ENCODE measurements around the gene GRIA2.
"Not testable (repeated sequence)": the region's sequence is repeated elsewhere in the genome, so short reads cannot be mapped to it uniquely, and the experiment has no call there.

The GRIA2 gene

DNA sequence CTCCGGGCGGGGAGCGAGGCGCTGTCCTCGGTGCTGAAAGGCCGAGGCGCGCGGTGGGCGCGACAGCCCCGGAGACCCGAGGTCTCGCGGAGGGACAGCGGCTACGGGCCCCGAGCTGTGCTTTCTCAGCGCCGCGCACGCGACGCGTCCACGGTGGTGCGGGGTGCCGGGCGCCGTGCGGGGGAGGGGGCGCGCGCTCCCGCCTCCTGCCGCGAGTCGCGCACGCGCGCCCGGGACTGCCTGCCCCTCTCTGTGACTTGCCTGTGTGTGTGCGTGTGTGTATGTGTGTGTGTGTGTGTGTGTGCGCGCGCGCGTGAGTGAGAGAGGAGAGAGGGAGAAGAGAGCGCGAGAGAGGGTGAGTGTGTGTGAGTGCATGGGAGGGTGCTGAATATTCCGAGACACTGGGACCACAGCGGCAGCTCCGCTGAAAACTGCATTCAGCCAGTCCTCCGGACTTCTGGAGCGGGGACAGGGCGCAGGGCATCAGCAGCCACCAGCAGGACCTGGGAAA, at the start of gene GRIA2 (continued):
- TF ChIP-seq, protein P1, sequence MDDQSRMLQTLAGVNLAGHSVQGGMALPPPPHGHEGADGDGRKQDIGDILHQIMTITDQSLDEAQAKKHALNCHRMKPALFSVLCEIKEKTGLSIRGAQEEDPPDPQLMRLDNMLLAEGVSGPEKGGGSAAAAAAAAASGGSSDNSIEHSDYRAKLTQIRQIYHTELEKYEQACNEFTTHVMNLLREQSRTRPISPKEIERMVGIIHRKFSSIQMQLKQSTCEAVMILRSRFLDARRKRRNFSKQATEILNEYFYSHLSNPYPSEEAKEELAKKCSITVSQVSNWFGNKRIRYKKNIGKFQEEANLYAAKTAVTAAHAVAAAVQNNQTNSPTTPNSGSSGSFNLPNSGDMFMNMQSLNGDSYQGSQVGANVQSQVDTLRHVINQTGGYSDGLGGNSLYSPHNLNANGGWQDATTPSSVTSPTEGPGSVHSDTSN (CRISPR knock-in tag; IDR thresholded peaks at IDR 0.05) = peak; percentile 68; the same call in 1 of the 2 replicates
- TF ChIP-seq ZNF292 (tag by site-specific recombination; IDR thresholded peaks at IDR 0.05; ENCODE audit: borderline replicate concordance, low read depth) (no peak), MZF1 (tag by site-specific recombination; IDR thresholded peaks at IDR 0.05; ENCODE audit: borderline replicate concordance) (no peak), ZNF112 (tag by site-specific recombination; IDR thresholded peaks at IDR 0.05) (no peak)
- TF ChIP-seq, protein P2, sequence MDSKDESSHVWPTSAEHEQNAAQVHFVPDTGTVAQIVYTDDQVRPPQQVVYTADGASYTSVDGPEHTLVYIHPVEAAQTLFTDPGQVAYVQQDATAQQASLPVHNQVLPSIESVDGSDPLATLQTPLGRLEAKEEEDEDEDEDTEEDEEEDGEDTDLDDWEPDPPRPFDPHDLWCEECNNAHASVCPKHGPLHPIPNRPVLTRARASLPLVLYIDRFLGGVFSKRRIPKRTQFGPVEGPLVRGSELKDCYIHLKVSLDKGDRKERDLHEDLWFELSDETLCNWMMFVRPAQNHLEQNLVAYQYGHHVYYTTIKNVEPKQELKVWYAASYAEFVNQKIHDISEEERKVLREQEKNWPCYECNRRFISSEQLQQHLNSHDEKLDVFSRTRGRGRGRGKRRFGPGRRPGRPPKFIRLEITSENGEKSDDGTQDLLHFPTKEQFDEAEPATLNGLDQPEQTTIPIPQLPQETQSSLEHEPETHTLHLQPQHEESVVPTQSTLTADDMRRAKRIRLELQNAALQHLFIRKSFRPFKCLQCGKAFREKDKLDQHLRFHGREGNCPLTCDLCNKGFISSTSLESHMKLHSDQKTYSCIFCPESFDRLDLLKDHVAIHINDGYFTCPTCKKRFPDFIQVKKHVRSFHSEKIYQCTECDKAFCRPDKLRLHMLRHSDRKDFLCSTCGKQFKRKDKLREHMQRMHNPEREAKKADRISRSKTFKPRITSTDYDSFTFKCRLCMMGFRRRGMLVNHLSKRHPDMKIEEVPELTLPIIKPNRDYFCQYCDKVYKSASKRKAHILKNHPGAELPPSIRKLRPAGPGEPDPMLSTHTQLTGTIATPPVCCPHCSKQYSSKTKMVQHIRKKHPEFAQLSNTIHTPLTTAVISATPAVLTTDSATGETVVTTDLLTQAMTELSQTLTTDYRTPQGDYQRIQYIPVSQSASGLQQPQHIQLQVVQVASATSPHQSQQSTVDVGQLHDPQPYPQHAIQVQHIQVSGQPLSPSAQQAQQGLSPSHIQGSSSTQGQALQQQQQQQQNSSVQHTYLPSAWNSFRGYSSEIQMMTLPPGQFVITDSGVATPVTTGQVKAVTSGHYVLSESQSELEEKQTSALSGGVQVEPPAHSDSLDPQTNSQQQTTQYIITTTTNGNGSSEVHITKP (tag by site-specific recombination; IDR thresholded peaks at IDR 0.05) = no peak

DNA sequence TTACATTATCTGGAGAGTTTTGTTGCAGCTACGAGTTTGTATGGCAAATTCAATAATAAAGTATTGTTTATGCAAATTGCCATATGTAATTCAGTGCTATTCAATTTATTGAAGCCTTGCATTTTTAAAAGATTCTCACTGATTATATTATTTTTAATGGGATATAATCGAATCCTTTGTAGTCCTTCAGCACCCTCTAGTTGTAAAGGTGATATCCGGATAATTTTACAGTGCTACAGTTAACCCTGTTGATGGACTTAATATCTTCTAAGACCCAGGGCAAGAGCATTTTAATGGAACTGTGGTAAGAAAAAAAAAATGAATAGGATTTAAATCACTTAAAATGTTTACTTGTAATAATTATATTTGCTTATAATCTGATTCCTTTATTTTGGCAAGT, 48.5 kb upstream of the GRIA2 start:
- Histone ChIP-seq H3K9me3 (ENCODE audit: control insufficient read depth, insufficient read depth, low read depth, low read length) (no peaks in the 10 kb centered on the region), H3K4me1 (ENCODE audit: control insufficient read depth, insufficient read depth, low read length) (no peaks in the 10 kb centered on the region), H3K27ac (ENCODE audit: extremely low read depth, low read depth, low read length) (no peak overlapping the region), H3K36me3 (ENCODE audit: control insufficient read depth in 2 of 2, insufficient read depth in 1 of 2, low read length in 2 of 2) (no peaks in the 10 kb centered on the region), H3K4me3 (ENCODE audit: low read depth, low read length) (no peak overlapping the region)
- CTCF ChIA-PET = interaction anchor here (0.5 to 1.3 kb wide), 2 partner anchors 613 to 1081 kb away, joined by 3 read pairs; no protein-coding TSS in a partner anchor
- TF ChIP-seq BCL11A (tag by site-specific recombination; IDR thresholded peaks at IDR 0.05; ENCODE audit: low read depth) (no peak), ZNF654 (tag by site-specific recombination; IDR thresholded peaks at IDR 0.05; ENCODE audit: low read depth) (0 out of 2 replicates have a peak, but pooled peaks have one; percentile 15)
- POLR2A ChIA-PET = no interaction called here

DNA sequence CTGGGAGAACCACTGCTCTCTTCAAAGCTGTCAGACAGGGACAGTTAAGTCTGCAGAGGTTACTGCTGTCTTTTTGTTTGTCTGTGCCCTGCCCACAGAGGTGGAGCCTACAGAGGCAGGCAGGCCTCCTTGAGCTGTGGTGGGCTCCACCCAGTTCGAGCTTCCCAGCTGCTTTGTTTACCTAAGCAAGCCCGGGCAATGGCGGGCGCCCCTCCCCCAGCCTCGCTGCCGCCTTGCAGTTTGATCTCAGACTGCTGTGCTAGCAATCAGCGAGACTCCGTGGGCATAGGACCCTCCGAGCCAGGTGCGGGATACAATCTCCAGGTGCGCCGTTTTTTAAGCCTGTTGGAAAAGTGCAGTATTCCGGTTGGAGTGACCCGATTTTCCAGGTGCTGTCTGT, 40.3 kb upstream of the GRIA2 start:
- POLR2A ChIA-PET; H3K9me3 ChIP-seq (ENCODE audit: control insufficient read depth, insufficient read depth, low read depth, low read length); H3K27ac ChIP-seq (ENCODE audit: extremely low read depth, low read depth, low read length); H3K4me1 ChIP-seq (ENCODE audit: control insufficient read depth, insufficient read depth, low read length); H3K36me3 ChIP-seq (ENCODE audit: control insufficient read depth in 2 of 2, insufficient read depth in 1 of 2, low read length in 2 of 2); H3K4me3 ChIP-seq (ENCODE audit: low read depth, low read length): not testable (repeated sequence)
- CTCF ChIA-PET = interaction anchor here (0.6 kb wide), 1 partner anchor 188 kb away, joined by 4 read pairs; no protein-coding TSS in a partner anchor
- TF ChIP-seq KLF1 (tag by site-specific recombination; IDR thresholded peaks at IDR 0.05) = 0 out of 2 replicates have a peak, but pooled peaks have one; percentile 5
- 0 out of 2 replicates have a peak, but pooled peaks have one; percentile 43 for TF ChIP-seq ZFP69B (tag by site-specific recombination; IDR thresholded peaks at IDR 0.05)
- 0 out of 2 replicates have a peak, but pooled peaks have one; percentile 24 for TF ChIP-seq GLIS1 (tag by site-specific recombination; IDR thresholded peaks at IDR 0.05)

DNA sequence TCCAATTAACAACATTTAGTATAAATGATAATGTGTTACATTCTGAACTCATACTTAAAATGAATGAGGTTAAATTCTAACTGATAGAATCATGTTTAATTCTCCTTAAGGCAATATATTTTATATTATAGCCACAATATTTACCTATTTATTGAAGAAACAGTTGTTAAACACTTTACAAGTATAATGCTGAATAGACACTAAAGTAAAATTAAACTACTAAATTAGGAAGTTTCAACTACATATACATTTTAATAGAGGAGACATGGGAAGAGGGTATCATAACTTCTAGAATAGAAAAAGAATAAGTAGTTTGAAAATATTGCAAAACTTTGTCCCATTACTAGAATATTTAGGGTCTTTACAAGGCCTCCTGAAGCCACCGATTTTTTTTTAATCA, 36.2 kb upstream of the GRIA2 start:
- no peaks in the 10 kb centered on the region for H3K4me1 ChIP-seq (ENCODE audit: control insufficient read depth, insufficient read depth, low read length)
- ChIA-PET CTCF (no interaction called here), POLR2A (no interaction called here)

DNA sequence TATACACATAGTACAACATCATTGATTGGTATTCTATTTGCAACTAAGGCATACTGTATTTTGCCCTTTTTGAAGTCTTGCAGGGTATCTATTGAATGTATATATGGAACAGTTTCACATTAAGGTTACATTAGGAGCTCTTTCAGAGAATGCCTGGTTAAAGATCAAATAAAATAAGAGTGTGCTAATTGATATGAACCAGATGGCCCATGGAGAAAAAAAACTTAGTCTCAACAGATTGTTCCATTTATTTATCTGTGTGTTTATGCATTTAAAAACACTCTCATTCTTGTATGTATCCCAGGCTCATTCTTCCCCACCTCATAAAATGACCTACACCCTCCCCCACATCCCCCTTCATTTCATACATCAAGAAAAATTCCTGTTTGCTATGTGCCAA, 35.2 kb upstream of the GRIA2 start:
- H3K27ac ChIP-seq (ENCODE audit: extremely low read depth, low read depth, low read length) = no peak overlapping the region
- no peaks in the 10 kb centered on the region for H3K9me3 ChIP-seq (ENCODE audit: control insufficient read depth, insufficient read depth, low read depth, low read length)
- ChIA-PET POLR2A (no interaction called here), CTCF (no interaction called here)
- no peaks in the 10 kb centered on the region for H3K36me3 ChIP-seq (ENCODE audit: control insufficient read depth in 2 of 2, insufficient read depth in 1 of 2, low read length in 2 of 2)
- no peaks in the 10 kb centered on the region for H3K4me1 ChIP-seq (ENCODE audit: control insufficient read depth, insufficient read depth, low read length)
- no peak overlapping the region for H3K4me3 ChIP-seq (ENCODE audit: low read depth, low read length)
- TF ChIP-seq ZNF184 (tag by site-specific recombination; IDR thresholded peaks at IDR 0.05) = no peak
- TF ChIP-seq ZNF76 (tag by site-specific recombination; IDR thresholded peaks at IDR 0.05; ENCODE audit: borderline replicate concordance, low read depth) = no peak

More for the DNA sequence above, 36.2 kb upstream of the GRIA2 start:
- H3K4me3 ChIP-seq (ENCODE audit: low read depth, low read length) = no peak overlapping the region
- no peak for TF ChIP-seq GLIS1 (tag by site-specific recombination; IDR thresholded peaks at IDR 0.05)
- TF ChIP-seq ZNF558 (tag by site-specific recombination; IDR thresholded peaks at IDR 0.05) = no peak
- no peak for TF ChIP-seq ZFP69B (tag by site-specific recombination; IDR thresholded peaks at IDR 0.05)
- H3K9me3 ChIP-seq (ENCODE audit: control insufficient read depth, insufficient read depth, low read depth, low read length) = no peaks in the 10 kb centered on the region
- H3K27ac ChIP-seq (ENCODE audit: extremely low read depth, low read depth, low read length) = no peak overlapping the region
- H3K36me3 ChIP-seq (ENCODE audit: control insufficient read depth in 2 of 2, insufficient read depth in 1 of 2, low read length in 2 of 2) = no peaks in the 10 kb centered on the region

All from HEK293 (cell line).